CD4-positive, alpha-beta T cell treated with Interleukin-6 for 4 hours (primary cell): ENCODE measurements around the gene SMAD4.
"Not testable (repeated sequence)": the region's sequence is repeated elsewhere in the genome, so short reads cannot be mapped to it uniquely, and the experiment has no call there.

Source experiments
- DNase-seq: peaks from one replicate; pipeline ENCODE4 v3.0.0-alpha.2; 2020; ENCODE audit warnings: mixed read lengths

Gene SMAD4

DNA sequence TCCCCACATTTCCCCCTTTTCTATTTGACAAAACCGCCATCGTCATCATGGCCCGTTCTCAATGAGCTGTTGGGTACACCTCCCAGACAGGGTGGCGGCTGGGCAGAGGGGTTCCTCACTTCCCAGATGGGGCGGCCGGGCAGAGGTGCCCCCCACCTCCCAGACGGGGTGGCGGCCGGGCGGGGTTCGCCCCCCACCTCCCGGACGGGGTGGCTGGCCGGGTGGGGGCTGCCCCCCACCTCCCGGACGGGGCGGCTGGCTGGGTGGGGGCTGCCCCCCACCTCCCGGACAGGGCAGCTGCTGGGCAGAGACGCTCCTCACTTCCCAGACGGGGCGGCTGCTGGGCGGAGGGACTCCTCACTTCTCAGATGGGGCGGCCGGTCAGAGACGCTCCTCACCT, 87.0 kb downstream of the SMAD4 start:
- DNase-seq: not testable (repeated sequence)

- not testable (repeated sequence) for DNase-seq
Measured at GRCh38 chr18:51119561-51119960, 89.5 kb downstream of the SMAD4 start.

DNA sequence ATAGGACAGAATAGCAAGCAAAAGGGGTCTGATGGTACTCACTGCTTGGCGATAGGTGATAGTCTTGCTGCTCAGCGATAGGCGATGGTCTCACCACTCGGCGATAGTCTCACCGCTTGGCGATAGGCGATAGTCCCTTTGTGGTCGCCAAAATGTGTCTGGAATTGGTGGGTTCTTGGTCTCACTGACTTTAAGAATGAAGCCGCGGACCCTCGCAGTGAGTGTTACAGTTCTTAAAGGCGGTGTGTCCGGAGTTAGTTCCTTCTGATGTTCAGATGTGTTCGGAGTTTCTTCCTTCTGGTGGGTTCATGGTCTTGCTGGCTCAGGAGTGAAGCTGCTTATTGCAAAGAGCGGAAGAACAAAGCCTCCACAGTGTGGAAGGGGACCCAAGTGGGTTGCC, 90.0 kb downstream of the SMAD4 start:
- not testable (repeated sequence) for DNase-seq

GRCh38 chr18:51120809-51121596, 91.0 kb downstream of the SMAD4 start:
- DNase-seq: no peak

GRCh38 chr18:51121597-51121857, 91.5 kb downstream of the SMAD4 start:
- no peak for DNase-seq

- DNase-seq: no peak
Measured at GRCh38 chr18:51122266-51123045, 92.4 kb downstream of the SMAD4 start.

DNA sequence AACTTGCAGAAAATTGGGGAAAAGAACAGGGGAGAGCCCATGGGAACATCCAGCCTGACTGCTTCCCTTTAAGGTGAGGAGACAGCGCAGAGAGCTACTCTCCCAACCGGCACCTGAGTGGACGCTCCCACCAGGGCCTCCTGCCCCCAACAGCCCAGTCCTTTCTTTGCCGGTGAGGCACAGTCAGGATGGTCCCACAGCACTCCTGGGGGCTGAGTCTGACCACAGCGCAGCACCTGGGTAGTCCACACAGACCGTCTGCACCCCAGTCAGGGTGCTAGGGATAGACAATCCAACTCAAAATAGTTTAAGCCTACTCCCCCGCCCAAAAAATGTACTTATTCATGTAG, 93.0 kb downstream of the SMAD4 start:
- DNase-seq: no peak

- no peak for DNase-seq
Measured at GRCh38 chr18:51123481-51123880, 93.5 kb downstream of the SMAD4 start.

- no peak for DNase-seq
Measured at GRCh38 chr18:51123936-51124486, 94.0 kb downstream of the SMAD4 start.

- no peak for DNase-seq
Measured at GRCh38 chr18:51125976-51126375, 96.0 kb downstream of the SMAD4 start.

DNA sequence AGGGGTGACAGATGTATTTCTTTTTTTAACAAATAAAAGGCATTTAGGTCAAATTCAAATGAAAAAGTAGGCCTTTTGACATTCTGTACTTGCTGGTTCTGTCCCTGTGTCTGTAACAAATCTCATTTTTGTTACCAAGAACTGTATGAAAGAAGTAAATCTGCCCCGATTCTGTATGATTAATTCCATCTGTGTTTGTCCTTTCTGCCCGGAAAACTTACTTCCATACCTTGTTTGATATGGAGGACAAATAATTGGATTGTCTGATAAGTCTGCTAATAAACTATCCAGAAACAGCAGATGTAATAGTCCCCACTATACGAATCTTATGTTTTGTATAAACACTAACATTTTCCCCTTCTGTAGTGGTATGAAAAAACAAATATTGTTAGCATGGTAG, 97.7 kb downstream of the SMAD4 start:
- DNase-seq: no peak

DNA sequence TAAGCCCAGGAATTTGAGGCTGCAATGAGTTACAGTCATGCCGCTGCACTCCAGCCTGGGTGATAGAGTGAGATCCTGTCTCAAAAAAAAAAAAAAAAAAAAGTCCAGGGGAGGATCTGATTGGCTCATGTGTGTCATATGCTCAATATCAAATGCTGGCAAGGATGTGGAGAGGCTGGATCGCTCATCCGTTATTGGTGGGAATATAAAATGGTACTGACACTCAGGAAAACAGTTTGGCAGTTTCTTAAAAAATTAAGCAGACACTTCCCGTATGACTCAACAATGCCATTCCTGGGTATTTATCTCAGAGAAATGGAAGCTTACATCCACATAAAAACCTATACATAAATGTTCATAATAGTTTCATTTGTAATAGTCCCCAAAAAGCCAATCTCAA, 98.5 kb downstream of the SMAD4 start:
- DNase-seq: no peak

DNA sequence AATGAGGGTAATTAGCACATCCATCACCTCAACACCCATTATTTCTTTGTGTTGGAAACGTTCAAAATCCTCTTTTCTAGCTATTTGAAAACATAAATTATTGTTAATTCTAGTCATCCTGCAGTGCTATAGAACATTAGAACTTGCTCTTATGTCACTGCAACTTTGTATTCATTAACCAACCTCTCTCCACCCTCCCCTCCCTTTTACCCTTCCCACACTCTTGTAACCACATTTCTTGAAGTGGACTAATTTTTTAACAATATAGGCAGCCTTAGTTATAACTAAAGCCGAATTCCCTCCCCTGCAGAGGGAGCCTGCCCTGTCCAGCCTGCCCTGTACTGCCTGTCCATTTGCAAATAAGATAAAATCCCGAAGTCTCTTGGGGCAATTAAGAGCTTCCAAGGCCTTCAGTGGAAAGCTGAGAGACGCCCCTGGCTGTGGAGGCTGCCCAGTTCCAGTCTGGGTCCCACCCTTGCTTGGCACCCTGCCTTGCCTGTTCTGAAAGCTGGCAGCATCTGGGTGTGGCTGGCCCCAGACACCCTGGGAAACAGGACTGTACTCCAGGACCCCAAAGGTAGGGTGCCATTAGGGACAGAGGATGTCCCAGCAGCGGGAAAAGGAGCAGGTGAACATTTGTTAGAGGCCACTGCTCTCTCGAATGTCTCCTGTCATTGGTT, 102.4 kb downstream of the SMAD4 start:
- DNase-seq: no peak

- no peak for DNase-seq
Measured at GRCh38 chr18:51133580-51134160, 103.7 kb downstream of the SMAD4 start.
